A549 (cell line): ENCODE data around the gene TRAPPC11. TPM values are rescaled to one million over a fixed set of nuclear protein-coding genes. Genes with fewer than 3 reads are reported as not detected.

ENCODE experiments used
- ATAC-seq, 2 experiments: fragments of 200-7000 bp in 1 of 2; fragments of >200 bp in 1 of 2; cut with Nextera tagmentation in 1 of 2; cut with Tn5 transposase in 1 of 2; 3 replicates each; pipeline versions ENCODE4 v1.8.0 to v1.9.1; 2018 to 2020; ENCODE audit warnings: mild to moderate bottlenecking in 1 of 2, moderate library complexity in 1 of 2
- CTCF ChIA-PET: fragments of 300-600 bp; sonication (Branson Sonifier 250); formaldehyde crosslinking; extraction: SDS; loops from one replicate; lab custom pipeline; 2021; ENCODE audit warnings: antibody characterized with exemption, inconsistent platforms; lab: Yijun Ruan, JAX
- POLR2A ChIA-PET: fragments of 350-600 bp; formaldehyde crosslinking; extraction: SDS; loops from one replicate; lab custom pipeline; 2021; ENCODE audit warnings: antibody characterized with exemption, inconsistent platforms; lab: Yijun Ruan, JAX
- DNase-seq, 2 experiments: peaks; one replicate each; pipeline versions ENCODE4 v3.0.0 to v3.0.0-alpha.2; 2011 to 2016; ENCODE audit warnings: low read depth in 1 of 2, low spot score in 1 of 2
- FAIRE-seq: peaks from 2 replicates; lab custom pipeline; 2011; peaks lifted over from hg19 to GRCh38; lab: Jason Lieb, UNC
- H3K27ac ChIP-seq, 2 experiments: fragments of >200 bp; sonication (Bioruptor Twin); formaldehyde crosslinking; 3 replicates each; pipeline ENCODE4 v1.5.1; 2016 to 2017
- H3K4me1 ChIP-seq: fragments of >200 bp; sonication (Bioruptor Twin); formaldehyde crosslinking; 3 replicates; pipeline ENCODE4 v1.6.1; 2016
- H3K4me2 ChIP-seq: fragments of >200 bp; sonication (Bioruptor Twin); formaldehyde crosslinking; 3 replicates; pipeline ENCODE4 v1.6.1; 2016
- H3K4me3 ChIP-seq: fragments of >200 bp; sonication (Bioruptor Twin); formaldehyde crosslinking; 3 replicates; pipeline ENCODE4 v1.5.1; 2016
- H3K9me3 ChIP-seq: fragments of >200 bp; sonication (Bioruptor Twin); formaldehyde crosslinking; 3 replicates; pipeline ENCODE4 v1.6.1; 2016
- BCL3 ChIP-seq: fragments of >200 bp; sonication (Bioruptor Twin); formaldehyde crosslinking; IDR thresholded peaks from 3 replicates; pipeline ENCODE4 v1.6.1; 2016
- BHLHE40 ChIP-seq: IDR thresholded peaks from 2 replicates; pipeline ENCODE4 v1.6.1; 2012; ENCODE audit warnings: low read depth, low read length, inconsistent platforms
- CBX2 ChIP-seq: fragments of 200-600 bp; sonication (generic); IDR thresholded peaks from 2 replicates; pipeline ENCODE4 v1.6.1; 2016; ENCODE audit warnings: low read depth, mild to moderate bottlenecking, borderline replicate concordance
- CBX8 ChIP-seq: fragments of 200-600 bp; sonication (generic); IDR thresholded peaks from 2 replicates; pipeline ENCODE4 v1.6.1; 2016
- EHMT2 ChIP-seq: fragments of 200-600 bp; sonication (generic); IDR thresholded peaks from 2 replicates; pipeline ENCODE4 v1.6.1; 2016; ENCODE audit warnings: antibody characterized with exemption, low read depth, mild to moderate bottlenecking, moderate library complexity
- FOSL2 ChIP-seq, 2 experiments: fragments of 450-650 bp in 1 of 2; fragments of >200 bp in 1 of 2; sonication (Bioruptor Twin) in 1 of 2; formaldehyde crosslinking; IDR thresholded peaks; 2 replicates each; pipeline versions ENCODE4 v1.5.0 to v1.6.1; 2016 to 2020; ENCODE audit warnings: mild to moderate bottlenecking in 1 of 2, moderate library complexity in 1 of 2
- FOXS1 ChIP-seq: fragments of 250-450 bp; sonication (Bioruptor Pico); IDR thresholded peaks from 2 replicates; pipeline ENCODE4 v1.5.0; 2020; ENCODE audit warnings: mild to moderate bottlenecking, moderate library complexity
- HEYL ChIP-seq: fragments of 250-450 bp; sonication (Bioruptor Pico); IDR thresholded peaks from 2 replicates; pipeline ENCODE4 v1.8.0; 2021; ENCODE audit warnings: mild to moderate bottlenecking, moderate library complexity
- HOXB5 ChIP-seq: fragments of 250-450 bp; sonication (Bioruptor Pico); IDR thresholded peaks from 2 replicates; pipeline ENCODE4 v1.5.0; 2020; ENCODE audit warnings: mild to moderate bottlenecking, moderate library complexity
- JUNB ChIP-seq: fragments of >200 bp; sonication (Bioruptor Twin); formaldehyde crosslinking; IDR thresholded peaks from 2 replicates; pipeline ENCODE4 v1.6.1; 2016
- MAZ ChIP-seq: fragments of 150-350 bp; IDR thresholded peaks from 2 replicates; pipeline ENCODE4 v1.6.1; 2014; ENCODE audit warnings: antibody characterized with exemption, low read depth, low read length, borderline replicate concordance
- MYC ChIP-seq: IDR thresholded peaks from 2 replicates; pipeline ENCODE4 v1.6.1; 2012; ENCODE audit warnings: mild to moderate bottlenecking, inconsistent platforms, low read length, improper control_type of control experiment, borderline replicate concordance
- NFE2L2 ChIP-seq: fragments of 150-350 bp; conservative IDR thresholded peaks from 2 replicates; pipeline ENCODE4 v1.6.1; 2014; ENCODE audit warnings: low read length
- NR3C1 ChIP-seq: fragments of >200 bp; sonication (Bioruptor Twin); formaldehyde crosslinking; IDR thresholded peaks from 3 replicates; pipeline ENCODE4 v1.6.1; 2017
- POLR2AphosphoS2 ChIP-seq: conservative IDR thresholded peaks from 2 replicates; pipeline ENCODE4 v1.6.1; 2012; ENCODE audit warnings: low read length, improper control_type of control experiment, inconsistent platforms
- RAD21 ChIP-seq, 2 experiments: fragments of >200 bp in 1 of 2; sonication (Bioruptor Twin) in 1 of 2; formaldehyde crosslinking in 1 of 2; IDR thresholded peaks in 1 of 2; conservative IDR thresholded peaks in 1 of 2; 2 replicates in 1 of 2; 3 replicates in 1 of 2; pipeline ENCODE4 v1.6.1; 2012 to 2018; ENCODE audit warnings: inconsistent platforms in 1 of 2
- RFX5 ChIP-seq: fragments of 450-650 bp; IDR thresholded peaks from 2 replicates; pipeline ENCODE4 v1.7.1; 2014; ENCODE audit warnings: antibody characterized with exemption, mild to moderate bottlenecking, moderate library complexity
- RNF2 ChIP-seq: fragments of 200-600 bp; sonication (generic); IDR thresholded peaks from 2 replicates; pipeline ENCODE4 v1.6.1; 2016; ENCODE audit warnings: low read depth, mild to moderate bottlenecking, antibody characterized with exemption, moderate library complexity, borderline replicate concordance
- TFCP2L1 ChIP-seq: fragments of 250-450 bp; sonication (Bioruptor Pico); IDR thresholded peaks from 2 replicates; pipeline ENCODE4 v1.5.0; 2021; ENCODE audit warnings: mild to moderate bottlenecking
- USF2 ChIP-seq: fragments of 450-650 bp; IDR thresholded peaks from 2 replicates; pipeline ENCODE4 v1.6.1; 2014; ENCODE audit warnings: antibody characterized with exemption
- ZFP36 ChIP-seq: fragments of 450-650 bp; IDR thresholded peaks from 2 replicates; pipeline ENCODE4 v1.6.1; 2014; ENCODE audit warnings: borderline replicate concordance; ENCODE audit not compliant: partially characterized antibody
- WGBS: methylation state at CpG from one replicate; pipeline ENCODE4 v1.1.6; 2017; ENCODE audit errors: missing lambda C conversion rate; 5-methylcytosine and 5-hydroxymethylcytosine counted together
- polyA plus RNA-seq, 4 experiments: library from polyadenylated mRNA; depleted of rRNA in 3 of 4; stranded (reverse); fragments of >200 nt; fragmentation: RNase III in 1 of 4; extraction: RNeasy Plus Mini Kit Qiagen cat#74134 plus additional on column Dnase treatment in 1 of 4; gene quantifications; 2 replicates in 3 of 4; 3 replicates in 1 of 4; pipeline ENCODE4 v1.2.3, GENCODE V29; 2011 to 2017
- TF ChIP-seq, protein P1 (sequence below): fragments of >200 bp; sonication (Bioruptor Twin); formaldehyde crosslinking; IDR thresholded peaks from 3 replicates; pipeline ENCODE4 v1.5.1; 2016
- TF ChIP-seq, protein P2 (sequence below): fragments of 150-350 bp; IDR thresholded peaks from 2 replicates; pipeline ENCODE4 v1.6.1; 2014; ENCODE audit warnings: low read depth, mild to moderate bottlenecking, low read length

TRAPPC11 gene
- polyA plus RNA-seq, 2 of the 4 experiments (the other 2 are of a cell fraction) = 10.8 to 39.8 TPM

DNA sequence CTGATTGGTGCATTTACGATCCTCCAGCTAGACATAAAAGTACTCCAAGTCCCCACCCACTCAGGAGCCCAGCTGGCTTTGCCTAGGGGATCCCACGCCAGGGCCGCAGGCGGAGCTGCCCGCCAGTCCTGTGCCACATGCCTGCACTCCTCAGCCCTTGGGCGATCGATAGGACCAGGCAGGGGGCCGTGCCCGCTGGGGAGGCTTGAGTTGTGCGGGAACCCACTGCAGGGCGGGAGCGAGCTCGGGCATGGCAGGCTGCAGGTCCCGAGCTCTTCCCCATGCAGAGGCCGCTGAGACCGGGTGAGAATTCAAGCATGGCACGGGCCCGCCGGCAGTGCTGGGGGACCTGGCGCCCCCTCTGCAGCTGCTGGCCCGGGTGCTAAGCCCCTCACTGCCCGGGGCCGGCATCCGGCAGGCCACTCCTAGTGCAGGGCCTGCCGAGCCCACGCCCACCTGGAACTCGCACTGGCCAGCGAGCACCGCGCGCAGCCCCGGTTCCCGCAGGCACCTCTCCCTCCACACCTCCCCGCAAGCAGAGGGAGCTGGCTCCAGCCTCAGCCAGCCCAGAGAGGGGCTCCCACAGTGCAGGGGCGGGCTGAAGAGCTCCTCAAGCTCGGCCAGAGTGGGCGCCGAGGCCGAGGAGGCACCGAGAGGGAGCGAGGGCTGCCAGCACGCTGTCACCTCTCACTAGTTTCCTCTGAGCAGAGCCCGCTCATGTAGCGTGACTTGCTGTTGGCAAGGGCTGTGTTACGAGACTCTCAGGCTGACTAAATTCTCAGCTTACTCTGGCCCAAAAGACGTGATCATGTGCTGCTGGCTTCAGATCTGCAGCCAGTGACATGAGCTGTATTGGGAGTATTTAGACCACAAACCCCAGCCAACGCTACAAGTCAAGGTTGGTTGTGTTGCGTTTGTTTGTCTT lies 87.5 kb downstream of the TRAPPC11 start:
- ChIA-PET POLR2A (no interaction called here), CTCF (no interaction called here)
- TF ChIP-seq FOSL2 (IDR thresholded peaks at IDR 0.05) (no peak), FOSL2 (CRISPR knock-in tag; IDR thresholded peaks at IDR 0.05) (no peak), HEYL (CRISPR knock-in tag) (no peak)
- FAIRE-seq = no peak
- H3K4me1 ChIP-seq = no peaks in the 10 kb centered on the region
- 71% methylated on average over 6 of the region's 48 CpGs for WGBS
- no peak for DNase-seq
- no peak for ATAC-seq
- no peak overlapping the region for H3K4me3 ChIP-seq
- H3K27ac ChIP-seq = no peak overlapping the region
- no peak overlapping the region for H3K4me2 ChIP-seq
- H3K9me3 ChIP-seq = no peaks in the 10 kb centered on the region

GRCh38 chr4:183747380-183747779 lies 88.3 kb downstream of the TRAPPC11 start:
- CTCF ChIA-PET = no interaction called here
- Histone ChIP-seq H3K4me2 (no peak overlapping the region), H3K9me3 (no peaks in the 10 kb centered on the region), H3K4me3 (no peak overlapping the region)
- no peak for DNase-seq
- no peak for TF ChIP-seq TFCP2L1 (CRISPR knock-in tag)
- TF ChIP-seq, all 56 proteins: peak for 0
- FAIRE-seq (no peak), ATAC-seq (no peak)
- H3K27ac ChIP-seq = no peak overlapping the region
- POLR2A ChIA-PET = no interaction called here
- 76% methylated on average over 2 of the region's 2 CpGs for WGBS
- H3K4me1 ChIP-seq = no peaks in the 10 kb centered on the region

- TF ChIP-seq BCL3 (no peak), BHLHE40 (no peak), TFCP2L1 (CRISPR knock-in tag) (no peak), NFE2L2 (no peak), HOXB5 (no peak), JUNB (no peak), EHMT2 (no peak), CBX2 (no peak), ZFP36 (no peak), MAZ (no peak)
- TF ChIP-seq, all 56 proteins: peak for 0
- H3K9me3 ChIP-seq = no peaks in the 10 kb centered on the region
- ChIA-PET CTCF (no interaction called here), POLR2A (no interaction called here)
- no peak for DNase-seq
- no peak overlapping the region for H3K4me3 ChIP-seq
- H3K27ac ChIP-seq = no peak overlapping the region
- no peak overlapping the region for H3K4me2 ChIP-seq
- no peak for ATAC-seq
- 39% methylated on average over 6 of the region's 6 CpGs for WGBS
- no peak for FAIRE-seq
- H3K4me1 ChIP-seq = no peaks in the 10 kb centered on the region
These were observed 89.0 kb downstream of the TRAPPC11 start for GRCh38 chr4:183747931-183748670.

GRCh38 chr4:183751106-183751505 lies 92.0 kb downstream of the TRAPPC11 start:
- ATAC-seq (no peak), DNase-seq (peak in 1 of 2 experiments; percentile 2), FAIRE-seq (no peak)
- Histone ChIP-seq H3K4me1 (no peaks in the 10 kb centered on the region), H3K4me2 (no peak overlapping the region), H3K9me3 (no peaks in the 10 kb centered on the region), H3K4me3 (no peak overlapping the region), H3K27ac (no peak overlapping the region)
- ChIA-PET CTCF (interaction anchor here (1.5 kb wide), 1 partner anchor 9 kb away, joined by 6 read pairs; no protein-coding TSS in a partner anchor), POLR2A (no interaction called here)
- WGBS = 9% methylated on average over 4 of the region's 4 CpGs
- TF ChIP-seq POLR2AphosphoS2 (no peak), HOXB5 (no peak), RAD21 (conservative IDR thresholded peaks at IDR 0.05 in 1 of 2, IDR thresholded peaks at IDR 0.05 in 1 of 2) (no peak), CBX8 (no peak), MYC (no peak), ZFP36 (no peak), RNF2 (no peak), RFX5 (no peak), JUNB (no peak), FOXS1 (no peak), NR3C1 (no peak), USF2 (no peak)
- TF ChIP-seq, protein P1, sequence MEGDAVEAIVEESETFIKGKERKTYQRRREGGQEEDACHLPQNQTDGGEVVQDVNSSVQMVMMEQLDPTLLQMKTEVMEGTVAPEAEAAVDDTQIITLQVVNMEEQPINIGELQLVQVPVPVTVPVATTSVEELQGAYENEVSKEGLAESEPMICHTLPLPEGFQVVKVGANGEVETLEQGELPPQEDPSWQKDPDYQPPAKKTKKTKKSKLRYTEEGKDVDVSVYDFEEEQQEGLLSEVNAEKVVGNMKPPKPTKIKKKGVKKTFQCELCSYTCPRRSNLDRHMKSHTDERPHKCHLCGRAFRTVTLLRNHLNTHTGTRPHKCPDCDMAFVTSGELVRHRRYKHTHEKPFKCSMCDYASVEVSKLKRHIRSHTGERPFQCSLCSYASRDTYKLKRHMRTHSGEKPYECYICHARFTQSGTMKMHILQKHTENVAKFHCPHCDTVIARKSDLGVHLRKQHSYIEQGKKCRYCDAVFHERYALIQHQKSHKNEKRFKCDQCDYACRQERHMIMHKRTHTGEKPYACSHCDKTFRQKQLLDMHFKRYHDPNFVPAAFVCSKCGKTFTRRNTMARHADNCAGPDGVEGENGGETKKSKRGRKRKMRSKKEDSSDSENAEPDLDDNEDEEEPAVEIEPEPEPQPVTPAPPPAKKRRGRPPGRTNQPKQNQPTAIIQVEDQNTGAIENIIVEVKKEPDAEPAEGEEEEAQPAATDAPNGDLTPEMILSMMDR = no peak
- TF ChIP-seq, protein P2, sequence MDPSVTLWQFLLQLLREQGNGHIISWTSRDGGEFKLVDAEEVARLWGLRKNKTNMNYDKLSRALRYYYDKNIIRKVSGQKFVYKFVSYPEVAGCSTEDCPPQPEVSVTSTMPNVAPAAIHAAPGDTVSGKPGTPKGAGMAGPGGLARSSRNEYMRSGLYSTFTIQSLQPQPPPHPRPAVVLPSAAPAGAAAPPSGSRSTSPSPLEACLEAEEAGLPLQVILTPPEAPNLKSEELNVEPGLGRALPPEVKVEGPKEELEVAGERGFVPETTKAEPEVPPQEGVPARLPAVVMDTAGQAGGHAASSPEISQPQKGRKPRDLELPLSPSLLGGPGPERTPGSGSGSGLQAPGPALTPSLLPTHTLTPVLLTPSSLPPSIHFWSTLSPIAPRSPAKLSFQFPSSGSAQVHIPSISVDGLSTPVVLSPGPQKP = no peak
